GM20000 (cell line): ENCODE data around the gene PRKRA.
"Not testable (repeated sequence)": the region's sequence is repeated elsewhere in the genome, so short reads cannot be mapped to it uniquely, and the experiment has no call there.

Experiments used
- DNase-seq: peaks from one replicate; pipeline ENCODE4 v3.0.0; 2012; ENCODE audit warnings: low spot score
- CTCF ChIP-seq: IDR thresholded peaks from 2 replicates; pipeline ENCODE4 v1.5.1; 2012; ENCODE audit warnings: mild to moderate bottlenecking, control low read depth; ENCODE audit errors: extremely low read depth, missing control alignments

PRKRA gene

DNA sequence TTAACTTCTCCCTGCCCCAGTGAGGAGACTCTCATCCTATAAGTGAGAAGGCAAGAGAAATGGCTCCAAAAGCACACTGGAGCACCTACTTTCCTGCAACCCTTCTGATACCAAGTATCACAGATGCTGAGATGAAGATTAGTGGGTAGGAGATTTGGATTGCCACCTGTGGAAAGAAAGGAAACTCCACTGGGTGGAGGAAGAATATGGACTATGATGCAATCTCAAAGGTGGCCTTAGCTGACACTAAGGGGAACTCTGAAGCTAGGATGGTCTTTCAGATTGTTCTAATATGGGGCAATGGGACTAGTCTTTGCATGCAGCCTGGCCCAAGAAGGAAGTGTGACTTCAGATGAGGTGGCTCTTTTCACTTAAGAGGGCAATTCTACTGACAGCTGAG lies 21.6 kb downstream of the PRKRA start:
- TF ChIP-seq CTCF: no peak
- no peak for DNase-seq

GRCh38 chr2:178428396-178428806 lies 22.6 kb downstream of the PRKRA start:
- no peak for DNase-seq
- no peak for TF ChIP-seq CTCF

GRCh38 chr2:178427458-178427857 lies 23.5 kb downstream of the PRKRA start:
- TF ChIP-seq CTCF: no peak

GRCh38 chr2:178426388-178426787 lies 24.6 kb downstream of the PRKRA start:
- no peak for DNase-seq
- TF ChIP-seq CTCF: no peak

More at GRCh38 chr2:178427458-178427857, 23.5 kb downstream of the PRKRA start:
- DNase-seq: no peak

DNA sequence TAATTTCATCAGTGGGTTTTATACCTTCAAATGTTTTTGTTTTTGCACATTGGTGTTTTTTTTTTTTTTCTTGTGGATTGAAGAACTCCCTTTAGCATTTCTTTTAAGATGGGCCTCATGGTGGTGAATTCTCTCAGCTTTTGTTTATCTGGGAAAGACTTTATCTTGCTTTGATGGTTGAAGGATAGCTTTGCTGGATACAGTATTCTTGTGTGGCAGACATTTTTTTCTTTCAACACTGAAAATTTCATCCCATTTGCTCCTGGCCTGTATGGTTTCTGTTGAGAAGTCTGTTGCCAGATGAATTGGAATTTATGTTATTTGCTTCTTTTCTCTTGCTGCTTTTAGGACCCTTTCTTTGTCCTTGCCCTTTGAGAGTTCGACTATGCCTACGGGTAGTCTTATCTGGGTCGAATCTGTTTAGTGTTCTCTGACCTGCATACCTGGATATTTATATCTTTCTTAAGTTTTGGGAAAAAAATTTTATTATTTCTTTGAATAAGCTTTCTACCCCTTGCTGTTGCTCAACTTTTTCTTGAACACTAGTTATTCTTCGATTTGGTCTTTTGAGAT lies 25.6 kb downstream of the PRKRA start:
- DNase-seq: no peak
- no peak for TF ChIP-seq CTCF

DNA sequence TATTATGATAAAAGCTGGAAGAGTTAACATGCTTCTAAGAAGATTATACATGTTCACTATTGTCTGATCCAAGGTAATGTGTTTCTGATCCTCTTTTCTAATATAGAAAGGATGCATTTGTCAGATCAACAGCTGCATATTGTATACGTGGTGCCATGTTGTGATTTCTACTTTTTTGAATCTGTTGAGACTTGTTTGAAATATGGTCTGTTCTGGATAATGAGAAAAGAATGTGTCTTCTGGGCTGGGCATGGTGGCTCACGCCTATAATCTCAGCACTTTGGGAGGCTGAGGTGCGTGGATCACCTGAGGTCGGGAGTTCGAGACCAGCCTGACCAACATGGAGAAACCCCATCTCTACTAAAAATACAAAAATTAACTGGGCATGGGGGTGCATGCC lies 27.2 kb downstream of the PRKRA start:
- DNase-seq: not testable (repeated sequence)

DNA sequence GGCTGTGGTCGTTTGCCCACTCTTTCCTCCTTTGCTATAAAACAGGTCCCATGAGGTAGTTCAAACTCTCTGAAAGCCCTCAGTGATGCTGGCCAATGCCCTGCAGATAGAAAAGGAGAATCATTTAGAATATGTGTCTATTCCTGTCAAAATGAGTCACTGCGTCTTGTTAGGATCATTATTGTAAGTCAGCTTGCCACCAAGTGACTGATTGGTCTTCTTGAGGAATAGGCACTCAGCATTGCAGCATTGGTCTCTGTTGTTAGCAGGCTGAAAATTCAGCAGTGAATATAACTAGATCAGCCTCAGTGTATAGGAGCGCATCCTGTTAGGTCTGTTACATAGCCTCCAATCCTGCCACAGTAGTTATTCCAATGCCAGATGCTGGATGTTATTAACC lies 28.9 kb downstream of the PRKRA start:
- DNase-seq: no peak
- no peak for TF ChIP-seq CTCF

DNA sequence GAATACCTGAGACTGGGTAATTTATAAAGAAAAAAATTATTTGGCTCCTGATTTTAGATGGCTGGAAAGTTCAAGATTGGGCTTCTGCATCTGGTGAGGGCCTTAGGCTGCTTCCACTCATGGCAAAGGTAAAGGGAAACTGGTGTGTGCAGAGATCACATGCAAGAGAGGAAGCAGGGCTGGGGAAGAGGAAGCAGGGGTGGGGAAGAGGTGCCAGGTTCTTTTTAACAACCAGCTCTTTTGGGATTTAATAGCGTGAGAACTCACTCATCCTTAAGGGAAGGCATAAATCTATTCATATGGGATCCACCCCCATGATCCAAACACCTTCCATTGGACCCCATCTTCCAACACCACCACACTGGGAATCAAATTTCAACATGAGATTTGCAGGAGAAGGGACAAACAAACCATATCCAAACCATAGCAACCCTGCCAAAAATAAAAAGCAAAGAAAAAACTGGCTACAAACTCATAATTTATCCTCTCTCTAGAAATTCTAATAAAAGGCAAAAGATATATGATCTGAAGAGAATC lies 30.4 kb downstream of the PRKRA start:
- TF ChIP-seq CTCF: no peak
- no peak for DNase-seq
